SK-N-SH (cell line): ENCODE data around the gene CHRND. TPM values are rescaled to one million over a fixed set of nuclear protein-coding genes. Genes with fewer than 3 reads are reported as not detected.
A peak's percentile ranks its signal among the peaks of the same experiment; 100 is the strongest.

Experiments
- CTCF ChIA-PET: fragments of 300-600, 350-600 bp; formaldehyde crosslinking; extraction: SDS; loops from one replicate; lab custom pipeline; 2021; lab: Yijun Ruan, JAX
- POLR2A ChIA-PET: fragments of 350-600 bp; sonication (Branson Sonifier 250); formaldehyde crosslinking; extraction: SDS; loops from one replicate; lab custom pipeline; 2020; ENCODE audit warnings: antibody characterized with exemption, inconsistent platforms; lab: Yijun Ruan, JAX
- DNase-seq: peaks from one replicate; pipeline ENCODE4 v3.0.0; 2012
- H2AFZ ChIP-seq: fragments of 200-600 bp; sonication (generic); 2 replicates; pipeline ENCODE4 v1.8.1; 2016; ENCODE audit warnings: antibody characterized with exemption, mild to moderate bottlenecking, low read depth
- H3F3A ChIP-seq: fragments of 200-600 bp; sonication (generic); replicated peaks from 2 replicates; pipeline ENCODE3; 2016; ENCODE audit warnings: antibody characterized with exemption, mild to moderate bottlenecking; ENCODE audit not compliant: insufficient read depth
- H3K27ac ChIP-seq, 2 experiments: fragments of 200-500 bp in 1 of 2; fragments of 200-600 bp in 1 of 2; sonication (Bioruptor generic) in 1 of 2; sonication (generic), shearing (Covaris generic) in 1 of 2; 2 replicates each; pipeline versions ENCODE4 v1.5.1 to v1.6.1; 2014 to 2016; ENCODE audit warnings: low read depth in 2 of 2, inconsistent platforms in 1 of 2, low read length in 1 of 2, mild to moderate bottlenecking in 1 of 2, mixed read lengths in 1 of 2
- H3K27me3 ChIP-seq: fragments of 200-600 bp; sonication (generic), shearing (Covaris generic); 2 replicates; pipeline ENCODE4 v1.6.1; 2016; ENCODE audit warnings: mixed run types; ENCODE audit not compliant: insufficient read depth
- H3K36me3 ChIP-seq, 2 experiments: fragments of 200-500 bp in 1 of 2; fragments of 200-600 bp in 1 of 2; sonication (Bioruptor generic) in 1 of 2; sonication (generic) in 1 of 2; replicated peaks in 1 of 2; 2 replicates each; pipeline versions ENCODE3 to v1.5.1; 2014 to 2016; ENCODE audit warnings: low read length in 1 of 2, mild to moderate bottlenecking in 1 of 2; ENCODE audit not compliant: insufficient read depth in 2 of 2, control insufficient read depth in 1 of 2
- H3K4me1 ChIP-seq, 2 experiments: fragments of 200-500 bp in 1 of 2; fragments of 200-600 bp in 1 of 2; sonication (Bioruptor generic) in 1 of 2; sonication (generic), shearing (Covaris generic) in 1 of 2; 2 replicates each; pipeline versions ENCODE4 v1.5.1 to v1.6.1; 2014 to 2016; ENCODE audit warnings: low read depth in 1 of 2, low read length in 1 of 2, mixed run types in 1 of 2; ENCODE audit not compliant: insufficient read depth in 2 of 2, control insufficient read depth in 1 of 2
- H3K4me2 ChIP-seq: fragments of 200-600 bp; sonication (generic), shearing (Covaris generic); 2 replicates; pipeline ENCODE4 v1.6.1; 2017; ENCODE audit warnings: mixed run types
- H3K4me3 ChIP-seq, 2 experiments: fragments of 200-500 bp in 1 of 2; fragments of 200-600 bp in 1 of 2; sonication (Bioruptor generic) in 1 of 2; sonication (generic), shearing (Covaris generic) in 1 of 2; 2 replicates each; pipeline versions ENCODE4 v1.5.1 to v1.8.1; 2014 to 2016; ENCODE audit warnings: low read depth in 2 of 2, inconsistent platforms in 1 of 2, low read length in 1 of 2, mild to moderate bottlenecking in 1 of 2, mixed read lengths in 1 of 2, moderate library complexity in 1 of 2
- H3K79me2 ChIP-seq: fragments of 200-600 bp; sonication (generic); 2 replicates; pipeline ENCODE4 v1.8.1; 2017; ENCODE audit warnings: mild to moderate bottlenecking; ENCODE audit not compliant: insufficient read depth
- H3K9ac ChIP-seq: fragments of 200-600 bp; sonication (generic); 2 replicates; pipeline ENCODE4 v1.6.1; 2017; ENCODE audit warnings: mixed run types
- H3K9me2 ChIP-seq: fragments of 200-600 bp; sonication (generic); 2 replicates; pipeline ENCODE4 v1.6.1; 2017; ENCODE audit warnings: mixed run types
- H3K9me3 ChIP-seq: fragments of 200-600 bp; sonication (generic); 2 replicates; pipeline ENCODE4 v1.6.1; 2017; ENCODE audit warnings: mixed run types, mild to moderate bottlenecking, moderate library complexity
- H4K20me1 ChIP-seq: fragments of 200-600 bp; sonication (generic); 2 replicates; pipeline ENCODE4 v1.6.1; 2017; ENCODE audit warnings: mild to moderate bottlenecking, mixed run types; ENCODE audit not compliant: insufficient read depth
- CHD2 ChIP-seq: fragments of 150-350 bp; IDR thresholded peaks from 2 replicates; pipeline ENCODE4 v1.6.1; 2018; ENCODE audit warnings: low read length; ENCODE audit not compliant: partially characterized antibody
- ELF1 ChIP-seq: IDR thresholded peaks from 2 replicates; pipeline ENCODE4 v1.4.0; 2012
- EP300 ChIP-seq, 2 experiments: IDR thresholded peaks; 2 replicates each; pipeline versions ENCODE4 v1.4.0 to v1.6.1; 2012; ENCODE audit warnings: borderline replicate concordance in 1 of 2, low read depth in 1 of 2, low read length in 1 of 2
- EZH2phosphoT487 ChIP-seq: fragments of 200-600 bp; sonication (generic); IDR thresholded peaks from 2 replicates; pipeline ENCODE4 v1.6.1; 2017; ENCODE audit warnings: low read depth, mixed run types, mild to moderate bottlenecking, antibody characterized with exemption, moderate library complexity, borderline replicate concordance
- FOXJ3 ChIP-seq: sonication (generic); formaldehyde crosslinking; IDR thresholded peaks from 2 replicates; pipeline ENCODE4 v1.5.1; 2020; ENCODE audit warnings: mild to moderate bottlenecking, missing genetic modification reagents
- FOXM1 ChIP-seq: IDR thresholded peaks from 2 replicates; pipeline ENCODE4 v1.4.0; 2012; ENCODE audit warnings: low read depth, mild to moderate bottlenecking
- GABPA ChIP-seq: IDR thresholded peaks from 2 replicates; pipeline ENCODE4 v1.4.0; 2012; ENCODE audit warnings: low read depth, mild to moderate bottlenecking
- MEF2A ChIP-seq: IDR thresholded peaks from 2 replicates; pipeline ENCODE4 v1.4.0; 2012; ENCODE audit warnings: low read depth, borderline replicate concordance
- RCOR1 ChIP-seq: fragments of 150-350 bp; IDR thresholded peaks from 2 replicates; pipeline ENCODE4 v1.6.1; 2017; ENCODE audit warnings: antibody characterized with exemption, low read length
- SMC3 ChIP-seq: IDR thresholded peaks from 2 replicates; pipeline ENCODE4 v1.6.1; 2012; ENCODE audit warnings: low read depth, low read length, improper control_type of control experiment
- YY1 ChIP-seq: IDR thresholded peaks from 2 replicates; pipeline ENCODE4 v1.4.0; 2012; ENCODE audit warnings: low read depth, mild to moderate bottlenecking
- ZBTB33 ChIP-seq: IDR thresholded peaks from 2 replicates; pipeline ENCODE4 v1.4.0; 2012; ENCODE audit warnings: low read depth, borderline replicate concordance
- WGBS: methylation state at CpG from one replicate; pipeline ENCODE4 v1.1.6; 2017; ENCODE audit warnings: low lambda C conversion rate; 5-methylcytosine and 5-hydroxymethylcytosine counted together
- polyA plus RNA-seq, 3 experiments: library from polyadenylated mRNA; depleted of rRNA; stranded (reverse); fragments of >200 nt; gene quantifications; 2 replicates each; pipeline ENCODE4 v1.2.3, GENCODE V29; 2012
- TF ChIP-seq, protein P1 (sequence below): fragments of 200-600 bp; sonication (generic); IDR thresholded peaks from 2 replicates; pipeline ENCODE4 v1.6.1; 2017; ENCODE audit warnings: antibody characterized with exemption, mild to moderate bottlenecking, moderate library complexity
- TF ChIP-seq, protein P2 (sequence below): IDR thresholded peaks from 2 replicates; pipeline ENCODE4; 2012
- TF ChIP-seq, protein P3 (sequence below): IDR thresholded peaks from 2 replicates; pipeline ENCODE4 v1.6.1; 2012; ENCODE audit warnings: mild to moderate bottlenecking, low read depth, low read length, moderate library complexity
- TF ChIP-seq, protein P4 (sequence below): fragments of 150-350 bp; IDR thresholded peaks from 2 replicates; pipeline ENCODE4 v1.6.1; 2016; ENCODE audit warnings: mild to moderate bottlenecking, low read depth, low read length

The CHRND gene
- 0.12 TPM in 1 of 2 replicates, not detected in the other for polyA plus RNA-seq (2012; rRNA removed)
- polyA plus RNA-seq (2012; cell fraction: cytosol; rRNA removed): not detected in 2 replicates
- 0.06 TPM in 1 of 2 replicates, not detected in the other for polyA plus RNA-seq (2012; cell fraction: nucleus; rRNA removed)

- H3K4me2 ChIP-seq: no peak within 1 kb of the TSS
- H3K4me1 ChIP-seq: peaks cover 0 to 23% of the 10 kb centered on the region in 2 experiments; a peak in 1 of 4 replicates
- no peak within 1 kb of the TSS for H2AFZ ChIP-seq
- no peak within 1 kb of the TSS for H3K27ac ChIP-seq
- no peaks in the 10 kb centered on the region for H3K36me3 ChIP-seq
- ChIA-PET CTCF (interaction anchor here (1.6 to 9.7 kb wide), 3 partner anchors 11 to 77 kb away, joined by 6 to 196 read pairs (median 7); no protein-coding TSS in a partner anchor), POLR2A (no interaction called here)
- H3K9me2 ChIP-seq: no peaks in the 10 kb centered on the region
- WGBS: 38% methylated on average over 13 of the region's 18 CpGs
- DNase-seq: peak; percentile 89
- H3K27me3 ChIP-seq: peaks cover 29% of the 10 kb centered on the region
- no peak within 1 kb of the TSS for H3K9ac ChIP-seq
- TF ChIP-seq ZBTB33 (no peak), CHD2 (no peak)
- no peaks in the 10 kb centered on the region for H4K20me1 ChIP-seq
- no peaks in the 10 kb centered on the region for H3K79me2 ChIP-seq
- no peak within 1 kb of the TSS for H3K4me3 ChIP-seq
- no peaks in the 10 kb centered on the region for H3F3A ChIP-seq
- H3K9me3 ChIP-seq: no peaks in the 10 kb centered on the region
Measured at GRCh38 chr2:232525791-232526371, at the start of gene CHRND. CHRND (plus strand) TSS chr2:232526160; CDS start chr2:232526216, 56 bp downstream.

DNA sequence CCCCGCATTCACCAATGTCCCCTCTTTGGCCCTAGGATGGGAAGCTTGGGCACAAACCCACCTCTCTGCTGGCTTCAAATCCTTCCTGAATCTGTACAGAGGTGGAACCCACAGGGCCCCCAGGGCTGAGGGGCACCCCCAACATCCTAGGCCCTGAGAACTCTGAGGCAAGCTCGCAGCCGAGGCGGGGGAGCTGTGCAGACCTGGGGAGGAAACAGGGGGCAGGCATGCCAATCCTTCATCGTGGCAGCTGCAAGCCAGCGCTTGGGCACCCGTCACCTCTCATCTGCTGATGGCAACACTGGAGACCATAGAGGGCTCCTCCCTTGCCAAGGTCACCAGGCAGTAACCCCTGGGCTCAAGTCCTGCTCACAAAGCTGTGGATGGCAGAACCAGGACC lies 49.2 kb upstream of the CHRND start:
- no peaks in the 10 kb centered on the region for H3F3A ChIP-seq
- no peaks in the 10 kb centered on the region for H4K20me1 ChIP-seq
- POLR2A ChIA-PET: no interaction called here
- no peak overlapping the region for H2AFZ ChIP-seq
- no peaks in the 10 kb centered on the region for H3K79me2 ChIP-seq
- CTCF ChIA-PET: interaction anchor here (0.7 to 7.7 kb wide), 5 partner anchors 8 to 552 kb away, joined by 3 to 56 read pairs (median 3); partner anchors contain the start of gene PRSS56
- H3K4me3 ChIP-seq: no peak overlapping the region
- H3K9me2 ChIP-seq: no peaks in the 10 kb centered on the region
- H3K27ac ChIP-seq: no peak overlapping the region
- H3K36me3 ChIP-seq: no peaks in the 10 kb centered on the region
- H3K4me1 ChIP-seq: peaks cover 0 to 4% of the 10 kb centered on the region in 2 experiments; a peak in 1 of 4 replicates
- H3K4me2 ChIP-seq: no peak overlapping the region
- no peak for DNase-seq
- H3K27me3 ChIP-seq: peaks cover 39% of the 10 kb centered on the region
- no peak overlapping the region for H3K9ac ChIP-seq
- H3K9me3 ChIP-seq: no peaks in the 10 kb centered on the region
- WGBS: 86% methylated on average over 1 of the region's 7 CpGs
- TF ChIP-seq FOXJ3 (CRISPR knock-in tag) (no peak), MEF2A (no peak), FOXM1 (no peak), SMC3 (no peak), RCOR1 (no peak), EZH2phosphoT487 (no peak), YY1 (no peak), ELF1 (no peak), EP300 (IDR thresholded peaks at IDR 0.05; ENCODE audit: borderline replicate concordance in 1 of 2, low read depth in 1 of 2, low read length in 1 of 2) (no peak), GABPA (no peak)
- TF ChIP-seq, protein P1, sequence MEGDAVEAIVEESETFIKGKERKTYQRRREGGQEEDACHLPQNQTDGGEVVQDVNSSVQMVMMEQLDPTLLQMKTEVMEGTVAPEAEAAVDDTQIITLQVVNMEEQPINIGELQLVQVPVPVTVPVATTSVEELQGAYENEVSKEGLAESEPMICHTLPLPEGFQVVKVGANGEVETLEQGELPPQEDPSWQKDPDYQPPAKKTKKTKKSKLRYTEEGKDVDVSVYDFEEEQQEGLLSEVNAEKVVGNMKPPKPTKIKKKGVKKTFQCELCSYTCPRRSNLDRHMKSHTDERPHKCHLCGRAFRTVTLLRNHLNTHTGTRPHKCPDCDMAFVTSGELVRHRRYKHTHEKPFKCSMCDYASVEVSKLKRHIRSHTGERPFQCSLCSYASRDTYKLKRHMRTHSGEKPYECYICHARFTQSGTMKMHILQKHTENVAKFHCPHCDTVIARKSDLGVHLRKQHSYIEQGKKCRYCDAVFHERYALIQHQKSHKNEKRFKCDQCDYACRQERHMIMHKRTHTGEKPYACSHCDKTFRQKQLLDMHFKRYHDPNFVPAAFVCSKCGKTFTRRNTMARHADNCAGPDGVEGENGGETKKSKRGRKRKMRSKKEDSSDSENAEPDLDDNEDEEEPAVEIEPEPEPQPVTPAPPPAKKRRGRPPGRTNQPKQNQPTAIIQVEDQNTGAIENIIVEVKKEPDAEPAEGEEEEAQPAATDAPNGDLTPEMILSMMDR: no peak
- TF ChIP-seq, protein P2, sequence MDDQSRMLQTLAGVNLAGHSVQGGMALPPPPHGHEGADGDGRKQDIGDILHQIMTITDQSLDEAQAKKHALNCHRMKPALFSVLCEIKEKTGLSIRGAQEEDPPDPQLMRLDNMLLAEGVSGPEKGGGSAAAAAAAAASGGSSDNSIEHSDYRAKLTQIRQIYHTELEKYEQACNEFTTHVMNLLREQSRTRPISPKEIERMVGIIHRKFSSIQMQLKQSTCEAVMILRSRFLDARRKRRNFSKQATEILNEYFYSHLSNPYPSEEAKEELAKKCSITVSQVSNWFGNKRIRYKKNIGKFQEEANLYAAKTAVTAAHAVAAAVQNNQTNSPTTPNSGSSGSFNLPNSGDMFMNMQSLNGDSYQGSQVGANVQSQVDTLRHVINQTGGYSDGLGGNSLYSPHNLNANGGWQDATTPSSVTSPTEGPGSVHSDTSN: no peak
- TF ChIP-seq, protein P3, sequence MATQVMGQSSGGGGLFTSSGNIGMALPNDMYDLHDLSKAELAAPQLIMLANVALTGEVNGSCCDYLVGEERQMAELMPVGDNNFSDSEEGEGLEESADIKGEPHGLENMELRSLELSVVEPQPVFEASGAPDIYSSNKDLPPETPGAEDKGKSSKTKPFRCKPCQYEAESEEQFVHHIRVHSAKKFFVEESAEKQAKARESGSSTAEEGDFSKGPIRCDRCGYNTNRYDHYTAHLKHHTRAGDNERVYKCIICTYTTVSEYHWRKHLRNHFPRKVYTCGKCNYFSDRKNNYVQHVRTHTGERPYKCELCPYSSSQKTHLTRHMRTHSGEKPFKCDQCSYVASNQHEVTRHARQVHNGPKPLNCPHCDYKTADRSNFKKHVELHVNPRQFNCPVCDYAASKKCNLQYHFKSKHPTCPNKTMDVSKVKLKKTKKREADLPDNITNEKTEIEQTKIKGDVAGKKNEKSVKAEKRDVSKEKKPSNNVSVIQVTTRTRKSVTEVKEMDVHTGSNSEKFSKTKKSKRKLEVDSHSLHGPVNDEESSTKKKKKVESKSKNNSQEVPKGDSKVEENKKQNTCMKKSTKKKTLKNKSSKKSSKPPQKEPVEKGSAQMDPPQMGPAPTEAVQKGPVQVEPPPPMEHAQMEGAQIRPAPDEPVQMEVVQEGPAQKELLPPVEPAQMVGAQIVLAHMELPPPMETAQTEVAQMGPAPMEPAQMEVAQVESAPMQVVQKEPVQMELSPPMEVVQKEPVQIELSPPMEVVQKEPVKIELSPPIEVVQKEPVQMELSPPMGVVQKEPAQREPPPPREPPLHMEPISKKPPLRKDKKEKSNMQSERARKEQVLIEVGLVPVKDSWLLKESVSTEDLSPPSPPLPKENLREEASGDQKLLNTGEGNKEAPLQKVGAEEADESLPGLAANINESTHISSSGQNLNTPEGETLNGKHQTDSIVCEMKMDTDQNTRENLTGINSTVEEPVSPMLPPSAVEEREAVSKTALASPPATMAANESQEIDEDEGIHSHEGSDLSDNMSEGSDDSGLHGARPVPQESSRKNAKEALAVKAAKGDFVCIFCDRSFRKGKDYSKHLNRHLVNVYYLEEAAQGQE: no peak
- TF ChIP-seq, protein P4, sequence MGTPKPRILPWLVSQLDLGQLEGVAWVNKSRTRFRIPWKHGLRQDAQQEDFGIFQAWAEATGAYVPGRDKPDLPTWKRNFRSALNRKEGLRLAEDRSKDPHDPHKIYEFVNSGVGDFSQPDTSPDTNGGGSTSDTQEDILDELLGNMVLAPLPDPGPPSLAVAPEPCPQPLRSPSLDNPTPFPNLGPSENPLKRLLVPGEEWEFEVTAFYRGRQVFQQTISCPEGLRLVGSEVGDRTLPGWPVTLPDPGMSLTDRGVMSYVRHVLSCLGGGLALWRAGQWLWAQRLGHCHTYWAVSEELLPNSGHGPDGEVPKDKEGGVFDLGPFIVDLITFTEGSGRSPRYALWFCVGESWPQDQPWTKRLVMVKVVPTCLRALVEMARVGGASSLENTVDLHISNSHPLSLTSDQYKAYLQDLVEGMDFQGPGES: no peak
